GM21825 (cell line): ENCODE measurements around the gene STARD13.

Source experiments
- ATAC-seq: cut with Tn5 transposase; IDR thresholded peaks from one replicate; pipeline ENCODE4 v1.9.1; 2021; ENCODE audit warnings: mild to moderate bottlenecking, moderate library complexity; ENCODE audit not compliant: unreplicated experiment

The STARD13 gene

GRCh38 chr13:33125821-33126570 lies 159.6 kb downstream of the STARD13 start:
- no peak for ATAC-seq

GRCh38 chr13:33123066-33123859 lies 162.3 kb downstream of the STARD13 start:
- ATAC-seq: no peak

GRCh38 chr13:33119856-33120543 lies 165.6 kb downstream of the STARD13 start:
- no peak for ATAC-seq

DNA sequence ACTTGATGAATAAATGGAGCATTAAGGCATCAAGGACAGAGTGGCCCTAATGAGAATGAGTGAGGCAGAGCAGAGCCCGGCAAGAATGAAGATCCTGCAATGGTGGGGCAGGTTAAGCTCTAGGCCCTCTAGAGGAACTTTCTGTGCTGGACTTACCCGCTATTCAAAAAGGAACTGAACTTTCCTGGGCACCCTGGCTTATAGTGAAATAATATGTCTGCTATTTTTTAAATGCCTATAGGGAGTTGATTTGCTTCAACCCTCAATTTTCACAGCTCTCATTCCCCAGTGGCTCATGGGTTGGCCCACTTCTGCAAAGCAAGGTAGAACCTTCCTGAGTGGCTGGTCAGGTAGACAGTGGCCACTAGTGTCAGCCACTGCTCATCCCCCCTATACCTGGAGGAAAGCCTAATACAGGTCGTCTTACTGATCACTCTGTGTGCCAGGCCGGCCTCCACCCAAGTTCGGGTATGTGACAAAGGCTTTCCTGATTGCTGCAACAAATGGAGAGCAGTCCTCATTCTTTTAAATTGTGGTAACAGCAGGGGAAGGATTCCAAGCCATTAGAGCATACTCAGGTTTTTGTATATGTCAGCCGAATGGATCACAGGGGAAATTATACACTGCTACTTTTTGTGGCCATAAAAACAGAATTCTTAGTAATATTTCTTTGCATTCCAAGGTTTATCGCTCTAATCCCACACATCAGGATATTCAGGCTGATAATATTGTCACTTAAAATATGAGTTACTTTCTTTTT lies 166.4 kb downstream of the STARD13 start:
- ATAC-seq: no peak

GRCh38 chr13:33116321-33117010 lies 169.1 kb downstream of the STARD13 start:
- no peak for ATAC-seq

DNA sequence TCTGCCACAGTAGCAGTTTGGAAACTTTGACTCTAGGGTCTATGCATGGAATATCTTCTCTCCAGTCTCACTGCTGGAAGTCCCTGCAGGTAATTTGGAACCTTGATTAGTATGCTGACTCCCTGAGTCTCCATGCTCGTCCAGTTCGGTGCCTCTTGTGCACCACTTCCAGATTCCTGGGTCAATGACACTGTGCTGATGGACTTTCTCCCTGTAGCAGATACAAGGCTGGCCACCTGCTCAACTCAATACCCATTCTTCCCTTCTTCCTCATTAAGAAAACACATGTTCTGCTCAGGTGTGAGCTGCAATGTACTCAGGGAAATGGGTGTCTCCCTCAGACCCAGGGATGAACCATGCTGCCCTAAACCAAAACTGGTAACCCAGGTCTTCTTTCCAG lies 170.3 kb downstream of the STARD13 start:
- ATAC-seq: no peak

GRCh38 chr13:33114146-33114545 lies 171.4 kb downstream of the STARD13 start:
- ATAC-seq: no peak

GRCh38 chr13:33112766-33113165 lies 172.8 kb downstream of the STARD13 start:
- no peak for ATAC-seq

- ATAC-seq: no peak
These were observed 174.0 kb downstream of the STARD13 start for GRCh38 chr13:33111414-33112110.

DNA sequence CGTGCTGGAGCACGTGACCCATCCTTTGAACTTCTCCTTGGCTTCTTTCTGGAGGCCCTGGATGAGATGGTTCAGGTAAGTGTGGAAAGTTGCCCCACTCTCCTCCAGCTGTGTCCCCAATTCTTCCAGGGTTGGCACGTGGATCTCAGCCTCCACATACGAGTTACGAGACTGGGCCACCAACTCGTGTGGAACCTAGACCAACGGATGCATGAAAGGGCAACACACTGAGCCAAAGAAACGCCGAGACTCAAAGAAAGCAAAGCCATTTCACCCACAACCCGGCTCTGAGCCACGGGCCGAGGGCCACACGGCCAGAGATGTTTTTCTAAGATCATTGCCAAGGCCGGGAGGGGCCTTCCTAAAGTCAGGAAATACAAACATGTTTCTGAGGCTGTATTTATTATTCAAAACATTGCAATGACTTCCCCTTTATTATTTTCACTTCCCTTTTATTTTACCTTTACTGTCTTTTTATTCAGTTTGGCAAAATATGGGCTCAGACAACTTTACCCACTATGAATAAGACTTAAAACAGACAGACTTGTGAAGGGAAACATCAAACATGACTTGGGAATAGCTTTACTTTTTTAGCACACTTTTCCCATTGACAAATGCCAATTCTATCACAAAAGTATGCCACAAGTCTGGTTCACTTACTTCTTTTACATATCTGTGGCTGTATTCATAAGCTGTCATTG lies 174.7 kb downstream of the STARD13 start:
- ATAC-seq: no peak

DNA sequence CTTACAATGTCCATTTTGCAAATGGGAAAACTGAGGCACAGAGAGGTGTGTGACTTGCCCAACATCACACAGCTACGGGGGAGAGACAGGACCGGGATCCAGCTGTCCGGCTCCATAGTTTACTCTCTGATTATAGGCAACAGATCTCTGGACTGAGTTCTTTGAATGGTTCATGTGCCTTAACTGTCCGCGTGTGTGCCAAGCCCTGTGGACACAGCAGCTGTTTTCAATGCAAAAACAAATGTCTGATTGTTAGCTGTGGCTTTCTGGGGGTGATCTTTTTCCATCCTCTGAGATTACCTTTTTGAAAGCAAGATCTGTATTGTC lies 175.2 kb downstream of the STARD13 start:
- ATAC-seq: no peak

DNA sequence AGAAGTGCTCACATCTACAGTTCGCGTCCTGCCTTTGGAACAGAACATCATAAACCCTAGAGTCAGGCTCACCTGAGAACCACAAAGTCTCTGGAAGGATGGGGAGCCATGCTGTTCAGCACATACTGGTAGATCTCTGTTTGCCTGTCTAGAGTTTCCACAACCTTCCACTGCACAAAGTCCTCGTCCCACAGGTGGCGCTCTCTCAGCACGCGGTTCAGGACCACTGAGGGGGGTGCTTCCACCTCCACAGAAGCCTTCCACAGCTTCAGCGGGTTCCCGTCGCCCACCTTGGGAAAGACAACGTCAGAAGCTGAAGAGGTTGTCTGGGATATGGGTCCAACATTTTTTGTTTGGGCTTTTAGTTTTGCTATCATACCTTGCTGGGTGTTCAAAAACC lies 175.8 kb downstream of the STARD13 start:
- ATAC-seq: no peak

DNA sequence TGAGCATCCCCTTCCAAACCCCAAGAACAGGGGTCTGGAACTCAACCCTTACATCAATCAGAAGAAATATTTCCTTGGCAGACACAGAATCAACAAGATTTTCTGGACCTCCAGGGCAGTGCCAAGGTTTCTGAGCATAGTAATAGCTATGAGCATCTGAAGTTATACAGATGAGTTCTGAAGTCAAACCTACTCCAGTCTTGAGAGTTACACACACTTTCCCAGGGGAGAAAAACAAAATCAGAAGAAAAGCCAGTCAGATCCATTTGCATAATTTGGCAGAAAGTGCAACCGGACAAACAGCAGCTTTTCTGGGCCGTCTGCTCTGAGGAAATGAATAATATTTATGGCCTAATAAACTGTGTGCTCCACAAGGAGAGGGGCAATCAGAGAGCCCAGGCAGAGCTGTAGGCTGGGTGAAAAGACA lies 176.3 kb downstream of the STARD13 start:
- ATAC-seq: no peak

DNA sequence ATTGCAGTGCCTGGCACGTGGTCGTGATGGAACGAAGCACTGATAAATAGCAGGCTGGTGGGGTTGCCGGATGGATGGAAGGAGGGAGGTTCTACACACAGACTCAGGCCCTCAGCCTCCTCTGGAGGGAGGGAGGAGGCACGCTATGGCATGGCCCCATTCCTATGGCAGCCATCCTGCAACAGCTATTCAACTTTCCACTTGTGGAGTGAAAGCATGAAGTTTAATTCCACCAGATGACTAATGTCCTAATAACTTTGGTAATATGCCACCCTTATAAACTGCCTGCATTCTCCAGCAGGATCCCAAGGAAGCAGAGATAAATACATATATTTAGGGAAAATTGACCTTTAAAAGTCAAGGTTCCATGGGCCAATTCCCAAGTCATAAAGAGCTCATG lies 176.9 kb downstream of the STARD13 start:
- no peak for ATAC-seq

- no peak for ATAC-seq
These were observed 178.2 kb downstream of the STARD13 start for GRCh38 chr13:33107361-33107760.

DNA sequence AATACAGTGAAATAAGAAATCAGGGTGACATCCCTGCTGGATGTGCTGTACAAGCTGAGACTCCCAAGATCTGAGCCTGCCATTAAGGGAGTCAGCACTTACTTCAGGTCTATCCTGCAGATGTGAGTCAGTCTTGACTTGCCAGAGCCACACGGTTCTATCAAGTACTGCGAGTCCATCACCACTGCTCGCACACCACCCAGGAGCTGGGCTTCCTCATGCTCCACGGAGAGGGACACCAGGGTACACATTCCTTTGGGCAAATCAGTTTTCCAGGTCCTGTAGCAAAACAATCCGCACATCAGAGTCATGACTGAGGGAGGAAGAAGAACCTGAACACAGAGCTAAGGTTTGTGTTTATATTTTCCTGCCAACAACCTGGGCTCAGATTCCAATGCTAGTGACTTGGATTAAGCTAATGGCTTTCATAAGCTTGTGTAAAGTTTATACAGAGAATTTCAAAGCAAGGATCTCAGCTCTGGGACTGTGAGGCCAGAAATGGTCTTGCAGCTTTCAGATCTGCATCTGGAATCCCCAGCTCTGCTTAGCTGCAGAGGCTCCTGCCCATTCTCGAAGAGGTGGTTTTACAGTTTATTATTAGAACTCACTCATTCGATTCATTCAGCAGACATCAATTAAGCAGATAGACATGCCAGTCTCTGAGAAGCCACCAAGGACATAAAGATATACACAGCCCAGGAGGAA lies 178.7 kb downstream of the STARD13 start:
- no peak for ATAC-seq

DNA sequence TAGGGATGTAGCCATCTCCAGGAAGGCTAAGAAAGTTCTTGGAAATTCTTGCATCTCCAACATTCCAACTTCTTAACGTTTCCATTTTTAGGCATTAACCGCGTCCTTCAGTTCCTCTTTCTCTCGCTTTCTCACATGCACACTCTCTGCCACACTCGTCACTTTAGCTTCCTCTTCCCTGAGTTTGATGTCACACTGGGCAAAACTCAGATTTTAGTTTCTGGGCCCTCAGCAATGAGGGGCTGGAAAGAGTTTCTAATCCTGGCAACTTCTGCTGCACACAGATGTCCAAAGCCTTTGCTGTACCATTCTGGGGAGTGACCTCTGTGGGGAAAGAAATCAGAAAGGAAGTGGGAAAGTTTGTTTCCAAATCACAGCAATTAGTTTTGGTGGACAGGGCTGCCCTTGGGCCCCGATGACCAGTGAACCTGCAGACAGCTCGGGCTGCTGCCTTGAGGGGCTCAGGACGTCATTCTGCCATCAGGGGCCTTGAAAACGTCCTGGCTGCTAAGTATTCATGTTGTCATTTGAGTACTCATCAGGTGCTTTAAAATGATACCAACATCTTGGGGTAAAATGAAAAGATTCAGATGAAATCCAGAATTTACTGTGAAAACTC lies 180.1 kb downstream of the STARD13 start:
- no peak for ATAC-seq

GRCh38 chr13:33103457-33103856 lies 182.1 kb downstream of the STARD13 start:
- ATAC-seq: no peak
